ENCODE measurements around the gene FIGN. TPM values are rescaled to one million over a fixed set of nuclear protein-coding genes. Genes with fewer than 3 reads are reported as not detected.

Gene FIGN
- total RNA-seq, 1 donor from 2014 or later: not detected

GRCh38 chr2:163621445-163622004 is 114.3 kb downstream of the FIGN start:
- no peaks in the 10 kb centered on the region for H3K36me3 Mint-ChIP-seq (ENCODE audit: low read depth)
- DNase-seq (no peak), ATAC-seq (ENCODE audit: low read depth) (no peak)
- H3K27ac Mint-ChIP-seq: no peak overlapping the region
- no peaks in the 10 kb centered on the region for H3K4me1 Mint-ChIP-seq
- H3K4me3 Mint-ChIP-seq: no peak overlapping the region
- TF ChIP-seq CTCF (IDR thresholded peaks at IDR 0.05): no peak
- H3K27me3 Mint-ChIP-seq: no peaks in the 10 kb centered on the region
- intact Hi-C loops (cut with micrococcal nuclease): no loop called here
- ChIA-PET CTCF (no interaction called here), POLR2A (no interaction called here)
- no peaks in the 10 kb centered on the region for H3K9me3 Mint-ChIP-seq

GRCh38 chr2:163617517-163617916 is 118.3 kb downstream of the FIGN start:
- DNase-seq: no peak
- no peak overlapping the region for H3K4me3 Mint-ChIP-seq
- no peak overlapping the region for H3K27ac Mint-ChIP-seq
- intact Hi-C loops (cut with micrococcal nuclease): no loop called here
- no peak for TF ChIP-seq CTCF (IDR thresholded peaks at IDR 0.05)
- no peaks in the 10 kb centered on the region for H3K9me3 Mint-ChIP-seq
- H3K4me1 Mint-ChIP-seq: no peaks in the 10 kb centered on the region
- no peak for ATAC-seq (ENCODE audit: low read depth)
- POLR2A ChIA-PET: no interaction called here
- no peaks in the 10 kb centered on the region for H3K27me3 Mint-ChIP-seq
- CTCF ChIA-PET: no interaction called here
- H3K36me3 Mint-ChIP-seq (ENCODE audit: low read depth): no peaks in the 10 kb centered on the region

- intact Hi-C loops (cut with micrococcal nuclease): no loop called here
- H3K4me1 Mint-ChIP-seq: no peaks in the 10 kb centered on the region
- CTCF ChIA-PET: no interaction called here
- no peak overlapping the region for H3K4me3 Mint-ChIP-seq
- H3K27ac Mint-ChIP-seq: no peak overlapping the region
- no peaks in the 10 kb centered on the region for H3K9me3 Mint-ChIP-seq
- TF ChIP-seq CTCF (IDR thresholded peaks at IDR 0.05): no peak
- POLR2A ChIA-PET: no interaction called here
- H3K27me3 Mint-ChIP-seq: no peaks in the 10 kb centered on the region
- ATAC-seq (ENCODE audit: low read depth): no peak
- H3K36me3 Mint-ChIP-seq (ENCODE audit: low read depth): no peaks in the 10 kb centered on the region
- DNase-seq: no peak
Measured at GRCh38 chr2:163613266-163613731, 122.5 kb downstream of the FIGN start.

- Mint-ChIP-seq H3K27me3 (no peaks in the 10 kb centered on the region), H3K9me3 (no peaks in the 10 kb centered on the region), H3K4me1 (no peaks in the 10 kb centered on the region), H3K36me3 (ENCODE audit: low read depth) (no peaks in the 10 kb centered on the region), H3K4me3 (no peak overlapping the region), H3K27ac (no peak overlapping the region)
- ATAC-seq (ENCODE audit: low read depth) (no peak), DNase-seq (no peak)
- intact Hi-C loops (cut with micrococcal nuclease): no loop called here
- ChIA-PET CTCF (no interaction called here), POLR2A (no interaction called here)
- TF ChIP-seq CTCF (IDR thresholded peaks at IDR 0.05): no peak
Measured at GRCh38 chr2:163612332-163612731, 123.5 kb downstream of the FIGN start.

- no peak overlapping the region for H3K4me3 Mint-ChIP-seq
- POLR2A ChIA-PET: no interaction called here
- CTCF ChIA-PET: no interaction called here
- ATAC-seq (ENCODE audit: low read depth) (no peak), DNase-seq (no peak)
- intact Hi-C loops (cut with micrococcal nuclease): loop anchor here (1.0 kb wide), 1 partner anchor 265 kb away; no protein-coding TSS in a partner anchor
- no peaks in the 10 kb centered on the region for H3K36me3 Mint-ChIP-seq (ENCODE audit: low read depth)
- no peak for TF ChIP-seq CTCF (IDR thresholded peaks at IDR 0.05)
- no peaks in the 10 kb centered on the region for H3K4me1 Mint-ChIP-seq
- no peak overlapping the region for H3K27ac Mint-ChIP-seq
- H3K27me3 Mint-ChIP-seq: no peaks in the 10 kb centered on the region
- no peaks in the 10 kb centered on the region for H3K9me3 Mint-ChIP-seq
Measured at GRCh38 chr2:163611557-163611906, 124.3 kb downstream of the FIGN start.

Measured in activated B cell treated with CpG ODN at 0.5 μM for 24 hours (primary cell).